Gastrocnemius medialis (tissue), 4 donors: ENCODE results near the gene COL4A5. TPM values are rescaled to one million over a fixed set of nuclear protein-coding genes. Genes with fewer than 3 reads are reported as not detected.
A peak's percentile ranks its signal among the peaks of the same experiment; 100 is the strongest.

Experiments used
- ATAC-seq, 2 donors: fragments of 150-250 bp; one replicate each; pipeline ENCODE4 v1.9.1; 2016
- DNase-seq, 2 donors: peaks; one replicate each; pipeline ENCODE4 v3.0.0-alpha.2; 2019
- H3K27ac ChIP-seq, 4 donors: fragments of 200-600 bp; sonication (generic); 1 replicate in 1 of 4; 2 replicates in 3 of 4; pipeline ENCODE4 v1.5.1; 2016 to 2018; ENCODE audit warnings: mild to moderate bottlenecking in 2 of 4, moderate library complexity in 1 of 4
- H3K27me3 ChIP-seq, 3 donors: fragments of 200-600 bp; sonication (generic) in 2 of 3; 1 replicate in 1 of 3; 2 replicates in 2 of 3; pipeline versions ENCODE4 v1.5.1 to v1.6.0; 2016 to 2019; ENCODE audit warnings: mild to moderate bottlenecking in 1 of 3, moderate library complexity in 1 of 3
- H3K36me3 ChIP-seq, 2 donors: fragments of 200-600 bp; sonication (generic) in 1 of 2; one replicate each; pipeline ENCODE4 v1.5.1; 2017 to 2018
- H3K4me1 ChIP-seq, 2 donors: fragments of 200-600 bp; sonication (generic) in 1 of 2; one replicate each; pipeline ENCODE4 v1.5.1; 2016 to 2017; ENCODE audit warnings: mild to moderate bottlenecking in 2 of 2
- H3K4me3 ChIP-seq, 4 donors: fragments of 200-600 bp; sonication (generic) in 3 of 4; 1 replicate in 1 of 4; 2 replicates in 3 of 4; pipeline ENCODE4 v1.5.1; 2016 to 2019; ENCODE audit warnings: mild to moderate bottlenecking in 2 of 4
- H3K9me3 ChIP-seq, 3 donors: fragments of 200-600 bp; sonication (generic) in 2 of 3; 1 replicate in 1 of 3; 2 replicates in 2 of 3; pipeline ENCODE4 v1.5.1; 2016 to 2019
- CTCF ChIP-seq, 5 experiments: fragments of 450-650 bp in 3 of 5; fragments of 200-600 bp in 2 of 5; sonication (generic) in 2 of 5; IDR thresholded peaks in 4 of 5; conservative IDR thresholded peaks in 1 of 5; 1 replicate in 4 of 5; 2 replicates in 1 of 5; pipeline ENCODE4 v1.5.1; 2016 to 2019; ENCODE audit warnings: antibody characterized with exemption in 5 of 5, mild to moderate bottlenecking in 3 of 5, moderate library complexity in 3 of 5
- POLR2A ChIP-seq, 2 donors: fragments of 450-650 bp; IDR thresholded peaks; one replicate each; pipeline ENCODE4 v1.6.1; 2017; ENCODE audit warnings: antibody characterized with exemption in 2 of 2, mild to moderate bottlenecking in 2 of 2, moderate library complexity in 2 of 2
- in situ Hi-C, 4 donors: fragments of 200-750 bp; cut with MboI; loops; one replicate each; pipeline versions ENCODE4 v1.15.0 to v1.8.0; 2017; ENCODE audit warnings: low sequenced_read_pairs in 4 of 4
- intact Hi-C: fragments of 100-400 bp; cut with DNase I; formaldehyde crosslinking; loops from one replicate; pipeline ENCODE4 v1.15.1; 2023; ENCODE audit warnings: low total_unique reads
- total RNA-seq, 4 donors: library from RNA; depleted of rRNA; stranded (reverse); fragments of >200 nt; gene quantifications; one replicate each; pipeline versions ENCODE4 v1.1.0 to v1.2.3, GENCODE V29; 2016

The COL4A5 gene
- total RNA-seq, 4 donors from 2014 or later = 0.60 to 15.1 (median 4.4) TPM

GRCh38 chrX:108442901-108443464 lies 3.3 kb downstream of the COL4A5 start:
- DNase-seq (no peak), ATAC-seq (no peak)
- no peak overlapping the region for H3K4me3 ChIP-seq
- peaks cover 0 to 4% of the 10 kb centered on the region in 2 donors for H3K36me3 ChIP-seq
- no peaks in the 10 kb centered on the region for H3K27me3 ChIP-seq
- in situ Hi-C loops (no loop called here), intact Hi-C loops (loop anchor here (5.0 kb wide), 1 partner anchor 136 kb away; no protein-coding TSS in a partner anchor)
- TF ChIP-seq CTCF (IDR thresholded peaks at IDR 0.05 in 4 of 5, conservative IDR thresholded peaks at IDR 0.05 in 1 of 5) = no peak
- TF ChIP-seq POLR2A (IDR thresholded peaks at IDR 0.05) = no peak
- no peaks in the 10 kb centered on the region for H3K9me3 ChIP-seq
- no peak overlapping the region for H3K27ac ChIP-seq
- no peaks in the 10 kb centered on the region for H3K4me1 ChIP-seq

- Histone ChIP-seq H3K4me3 (no peak overlapping the region), H3K27ac (no peak overlapping the region)
- TF ChIP-seq CTCF (IDR thresholded peaks at IDR 0.05 in 4 of 5, conservative IDR thresholded peaks at IDR 0.05 in 1 of 5) = no peak
- no peak for TF ChIP-seq POLR2A (IDR thresholded peaks at IDR 0.05)
Observed at GRCh38 chrX:108447303-108447702, 7.7 kb downstream of the COL4A5 start.

GRCh38 chrX:108453841-108454240 lies 14.2 kb downstream of the COL4A5 start:
- Histone ChIP-seq H3K4me3 (no peak overlapping the region), H3K27me3 (no peaks in the 10 kb centered on the region), H3K36me3 (no peaks in the 10 kb centered on the region), H3K4me1 (no peaks in the 10 kb centered on the region), H3K9me3 (no peaks in the 10 kb centered on the region), H3K27ac (no peak overlapping the region)
- no peak for TF ChIP-seq POLR2A (IDR thresholded peaks at IDR 0.05)
- no peak for TF ChIP-seq CTCF (IDR thresholded peaks at IDR 0.05 in 4 of 5, conservative IDR thresholded peaks at IDR 0.05 in 1 of 5)
- ATAC-seq = no peak
- no peak for DNase-seq
- intact Hi-C loops (no loop called here), in situ Hi-C loops (no loop called here)

More at GRCh38 chrX:108447303-108447702, 7.7 kb downstream of the COL4A5 start:
- in situ Hi-C loops = no loop called here
- peaks cover 0 to 4% of the 10 kb centered on the region in 2 donors for H3K36me3 ChIP-seq
- intact Hi-C loops = no loop called here
- ATAC-seq (no peak), DNase-seq (no peak)
- no peaks in the 10 kb centered on the region for H3K9me3 ChIP-seq
- H3K4me1 ChIP-seq = no peaks in the 10 kb centered on the region
- H3K27me3 ChIP-seq = no peaks in the 10 kb centered on the region

- H3K4me3 ChIP-seq = no peak overlapping the region
- peak overlapping the region in 2 of 4 donors; percentile 37 to 43 for H3K27ac ChIP-seq
- in situ Hi-C loops (no loop called here), intact Hi-C loops (no loop called here)
- no peak for DNase-seq
- H3K27me3 ChIP-seq = no peaks in the 10 kb centered on the region
- no peak for ATAC-seq
- no peak for TF ChIP-seq POLR2A (IDR thresholded peaks at IDR 0.05)
- TF ChIP-seq CTCF (IDR thresholded peaks at IDR 0.05 in 4 of 5, conservative IDR thresholded peaks at IDR 0.05 in 1 of 5) = no peak
- no peaks in the 10 kb centered on the region for H3K9me3 ChIP-seq
- H3K36me3 ChIP-seq = no peaks in the 10 kb centered on the region
- H3K4me1 ChIP-seq = no peaks in the 10 kb centered on the region
Observed at GRCh38 chrX:108456971-108457477, 17.4 kb downstream of the COL4A5 start.
